Activated T-cell treated with anti-CD3 and anti-CD28 coated beads, Interleukin-2, amount 50 U/mL, for 4 hours (primary cell): ENCODE results near the gene PTPRK. TPM values are rescaled to one million over a fixed set of nuclear protein-coding genes. Genes with fewer than 3 reads are reported as not detected.

Source experiments
- ATAC-seq, 2 donors: fragments of 200-7000 bp; cut with Tn5 transposase; one replicate each; pipeline ENCODE4 v1.10.0; 2021
- DNase-seq: peaks from one replicate; pipeline ENCODE4 v3.0.0-alpha.2; 2020
- H3K27me3 Mint-ChIP-seq: one replicate; pipeline ENCODE4 v1.8.0; 2021; ENCODE audit warnings: low read depth, mixed read lengths
- H3K36me3 Mint-ChIP-seq: one replicate; pipeline ENCODE4 v1.8.0; 2022; ENCODE audit warnings: mixed read lengths; ENCODE audit not compliant: insufficient read depth
- H3K4me1 Mint-ChIP-seq: one replicate; pipeline ENCODE4 v1.8.0; 2021; ENCODE audit warnings: low read depth, mixed read lengths
- H3K4me3 Mint-ChIP-seq: one replicate; pipeline ENCODE4 v1.8.0; 2021; ENCODE audit warnings: mild to moderate bottlenecking, moderate library complexity, mixed read lengths
- H3K9me3 Mint-ChIP-seq: one replicate; pipeline ENCODE4 v1.8.0; 2021; ENCODE audit warnings: mixed read lengths
- total RNA-seq, 3 donors: library from RNA; stranded (reverse); gene quantifications; one replicate each; pipeline ENCODE4 v1.2.1, GENCODE V29; 2021

Gene PTPRK
- total RNA-seq, 3 donors from 2014 or later = 5.6 to 17.5 (median 11.6) TPM

DNA sequence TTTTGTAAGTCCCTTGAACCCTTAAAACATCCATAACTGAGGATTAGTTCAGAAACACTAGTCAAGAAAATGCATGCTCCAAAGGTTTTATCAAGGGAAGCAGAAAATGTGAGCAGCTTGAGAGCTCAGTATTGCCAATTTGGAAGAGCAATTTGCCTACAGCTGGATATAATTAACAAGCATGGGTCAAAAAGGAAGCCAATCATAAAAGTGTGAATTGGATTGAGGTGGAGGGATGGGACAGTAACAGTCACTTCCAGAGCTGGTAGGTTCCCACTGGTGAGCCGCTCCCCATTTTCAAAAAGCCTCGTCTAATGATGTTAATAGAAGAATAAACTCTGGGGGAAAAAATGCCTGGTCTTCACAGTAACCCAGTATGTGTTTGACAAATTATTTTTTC lies 5.0 kb upstream of the PTPRK start:
- no peak for ATAC-seq
- no peak for DNase-seq
- Mint-ChIP-seq H3K4me1 (peaks cover 5% of the 10 kb centered on the region), H3K36me3 (no peaks in the 10 kb centered on the region), H3K4me3 (no peak overlapping the region), H3K9me3 (no peaks in the 10 kb centered on the region), H3K27me3 (peaks cover 32% of the 10 kb centered on the region)

GRCh38 chr6:128521282-128521632 lies 858 bp upstream of the PTPRK start:
- peaks cover 17% of the 10 kb centered on the region for H3K4me1 Mint-ChIP-seq
- peak overlapping the region; percentile 91 for H3K4me3 Mint-ChIP-seq
- no peaks in the 10 kb centered on the region for H3K9me3 Mint-ChIP-seq
- ATAC-seq (no peak), DNase-seq (no peak)
- H3K36me3 Mint-ChIP-seq = no peaks in the 10 kb centered on the region
- H3K27me3 Mint-ChIP-seq = peaks cover 62% of the 10 kb centered on the region

DNA sequence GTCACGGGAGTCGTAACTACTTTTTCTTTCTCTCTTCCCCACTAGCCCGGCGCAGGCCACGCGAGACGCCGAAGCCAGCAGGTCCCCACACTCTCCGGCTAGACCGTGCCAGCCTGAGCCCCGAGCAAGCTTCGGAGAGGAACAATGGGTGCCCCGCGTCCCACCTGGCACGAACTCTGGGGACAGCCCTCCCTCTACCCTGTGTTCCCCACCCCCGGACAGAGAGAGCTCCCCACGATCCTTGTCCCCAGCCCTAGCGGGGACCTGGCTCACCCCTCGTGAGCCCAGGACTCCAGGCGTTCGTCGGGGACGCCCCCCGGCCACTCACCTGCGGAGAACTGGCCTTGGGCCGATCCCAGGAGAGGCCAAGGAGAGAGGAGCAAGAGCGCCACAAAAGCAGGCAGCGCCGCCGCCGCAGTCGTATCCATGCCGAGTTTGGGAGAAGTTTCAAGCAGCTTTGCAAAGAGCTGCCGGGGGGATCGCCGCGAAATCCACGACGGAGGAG lies 416 bp downstream of the PTPRK start:
- Mint-ChIP-seq H3K36me3 (no peaks in the 10 kb centered on the region), H3K27me3 (peaks cover 70% of the 10 kb centered on the region), H3K4me3 (peak overlapping the region; percentile 91), H3K9me3 (no peaks in the 10 kb centered on the region), H3K4me1 (peaks cover 17% of the 10 kb centered on the region)
- DNase-seq (peak; percentile 43), ATAC-seq (peak; percentile 44 to 47)

DNA sequence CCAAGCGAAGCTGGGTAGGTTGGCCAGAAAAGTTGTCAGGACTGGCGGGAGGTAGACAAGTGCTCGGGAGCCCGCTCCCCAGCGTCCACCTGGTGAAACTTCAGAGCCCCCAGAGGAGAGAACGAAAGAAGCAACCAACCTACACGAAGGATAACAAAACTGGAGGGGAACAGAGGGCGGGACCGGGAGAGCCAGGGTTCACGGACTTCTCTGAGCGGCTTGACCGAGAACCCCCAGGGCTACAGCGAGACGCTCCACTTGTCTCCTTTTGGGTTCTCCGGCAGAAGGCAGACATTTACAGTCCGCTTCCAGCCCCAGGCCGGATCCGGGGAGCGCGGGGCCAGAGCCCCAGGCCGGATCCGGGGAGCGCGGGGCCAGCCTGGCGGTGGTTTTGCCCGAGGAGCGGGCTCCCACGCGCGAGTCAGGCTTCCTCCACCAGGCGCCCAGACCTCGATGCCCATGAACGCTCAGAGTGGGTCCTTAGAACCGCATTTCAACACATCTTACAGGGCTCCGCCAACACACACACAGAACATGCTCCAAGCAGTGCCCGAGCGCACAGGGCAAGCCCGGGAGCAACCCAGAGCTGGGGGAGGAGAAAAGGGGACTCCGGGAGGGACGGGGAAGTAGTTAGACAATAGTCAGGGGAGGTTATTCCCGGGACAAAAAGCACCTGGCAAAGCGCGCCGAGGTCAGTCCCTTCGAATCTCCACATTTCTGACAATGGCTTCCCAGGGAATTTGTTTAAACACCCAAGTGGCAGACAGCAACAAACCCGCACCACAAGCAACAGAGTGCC lies 1.1 kb downstream of the PTPRK start:
- Mint-ChIP-seq H3K27me3 (peaks cover 68% of the 10 kb centered on the region), H3K4me1 (peaks cover 17% of the 10 kb centered on the region), H3K4me3 (peak overlapping the region; percentile 91), H3K36me3 (no peaks in the 10 kb centered on the region), H3K9me3 (no peaks in the 10 kb centered on the region)
- DNase-seq = peak; percentile 11
- ATAC-seq = peak; percentile 20 to 23

- Mint-ChIP-seq H3K4me3 (peak overlapping the region; percentile 91), H3K4me1 (peaks cover 17% of the 10 kb centered on the region), H3K36me3 (no peaks in the 10 kb centered on the region), H3K9me3 (no peaks in the 10 kb centered on the region), H3K27me3 (peaks cover 71% of the 10 kb centered on the region)
- DNase-seq = no peak
- no peak for ATAC-seq
Observed at GRCh38 chr6:128518434-128519131, 1.8 kb downstream of the PTPRK start.

DNA sequence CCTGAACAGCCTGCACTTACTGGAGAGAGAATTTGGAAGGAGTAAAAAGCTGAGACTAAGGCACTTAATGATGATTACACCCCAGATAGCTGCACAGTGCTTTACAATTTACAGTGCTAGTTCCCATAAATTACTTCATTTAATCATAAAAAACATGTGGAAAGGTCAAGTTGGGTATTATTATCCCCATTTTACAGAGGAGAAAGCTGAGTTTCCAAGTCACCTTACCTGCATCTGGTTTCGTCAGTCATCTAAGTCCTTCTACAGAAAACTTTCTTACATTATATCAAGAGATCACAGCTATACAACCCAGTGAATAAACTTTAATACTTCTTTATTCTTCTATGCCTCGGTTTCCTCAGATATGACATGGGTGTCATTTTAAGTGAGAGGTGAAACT lies 3.3 kb downstream of the PTPRK start:
- ATAC-seq (no peak), DNase-seq (no peak)
- peaks cover 17% of the 10 kb centered on the region for H3K4me1 Mint-ChIP-seq
- no peak overlapping the region for H3K4me3 Mint-ChIP-seq
- no peaks in the 10 kb centered on the region for H3K9me3 Mint-ChIP-seq
- peaks cover 66% of the 10 kb centered on the region for H3K27me3 Mint-ChIP-seq
- no peaks in the 10 kb centered on the region for H3K36me3 Mint-ChIP-seq

GRCh38 chr6:128516514-128516898 lies 3.9 kb downstream of the PTPRK start:
- DNase-seq (no peak), ATAC-seq (no peak)
- no peak overlapping the region for H3K4me3 Mint-ChIP-seq
- no peaks in the 10 kb centered on the region for H3K9me3 Mint-ChIP-seq
- H3K36me3 Mint-ChIP-seq = no peaks in the 10 kb centered on the region
- H3K4me1 Mint-ChIP-seq = peaks cover 17% of the 10 kb centered on the region
- H3K27me3 Mint-ChIP-seq = peaks cover 63% of the 10 kb centered on the region

DNA sequence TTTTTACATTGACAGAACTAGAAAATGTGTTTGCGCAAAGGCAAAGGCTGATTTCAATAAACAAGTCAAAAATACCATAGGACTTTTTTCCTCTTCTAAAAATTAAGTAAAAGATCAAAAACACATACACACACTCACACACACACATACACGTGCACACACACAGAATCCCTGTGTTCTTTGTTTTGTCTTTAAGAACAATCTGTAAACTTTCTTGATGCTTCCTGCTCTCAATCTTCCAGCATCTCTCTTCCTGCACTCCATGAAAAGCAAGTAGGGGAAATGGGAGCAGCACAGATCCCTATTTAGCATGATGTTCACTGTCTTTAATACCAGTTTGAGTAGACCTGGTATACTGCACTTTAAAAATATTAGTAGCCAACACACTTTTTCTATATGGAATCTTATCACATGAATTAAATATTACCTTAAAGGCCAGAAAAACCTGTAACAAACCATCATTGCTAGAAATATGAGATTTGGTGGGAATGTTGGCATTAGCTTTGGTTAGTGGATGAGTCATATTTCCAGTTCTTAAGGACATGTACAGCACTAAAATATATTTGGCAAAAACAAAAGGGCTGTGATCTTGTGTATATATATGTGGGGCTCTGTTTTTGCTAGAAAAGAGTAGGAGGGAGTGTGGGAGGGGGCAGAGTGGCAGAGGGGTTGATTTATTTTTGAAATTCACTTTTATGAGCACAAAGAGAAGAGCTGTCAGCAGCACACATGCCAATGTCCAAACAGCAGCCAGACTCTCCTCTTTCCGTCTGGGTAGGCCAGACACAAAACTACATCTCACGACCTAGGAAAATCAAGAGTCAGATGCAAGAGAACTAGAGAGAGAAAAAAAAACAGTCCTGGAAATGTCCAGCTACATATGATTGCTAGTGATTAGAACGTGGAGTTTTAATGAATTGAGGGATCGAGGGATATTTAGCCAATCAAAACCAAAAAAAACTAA lies 4.6 kb downstream of the PTPRK start:
- no peak for ATAC-seq
- Mint-ChIP-seq H3K36me3 (no peaks in the 10 kb centered on the region), H3K27me3 (peaks cover 63% of the 10 kb centered on the region), H3K4me3 (no peak overlapping the region), H3K4me1 (peaks cover 13% of the 10 kb centered on the region), H3K9me3 (no peaks in the 10 kb centered on the region)
- DNase-seq = no peak

DNA sequence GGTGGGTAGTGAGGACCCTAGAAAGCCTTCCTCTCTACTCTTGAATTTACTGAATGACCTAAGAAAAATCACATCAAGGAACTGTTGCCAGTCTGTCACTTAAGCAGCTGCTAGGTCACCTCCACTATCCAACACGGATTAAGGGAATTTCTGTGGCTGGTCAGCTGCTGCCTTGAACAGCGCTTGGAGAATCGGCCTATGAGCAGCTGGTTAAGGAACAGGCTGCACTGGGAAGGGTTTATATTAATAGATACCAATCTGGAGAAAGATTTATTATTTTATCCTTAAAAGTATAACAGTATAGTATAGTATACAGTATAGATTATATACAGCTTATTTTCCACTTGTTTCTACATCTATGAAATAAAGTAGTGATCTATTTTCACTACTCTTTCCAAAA lies 6.5 kb downstream of the PTPRK start:
- Mint-ChIP-seq H3K36me3 (no peaks in the 10 kb centered on the region), H3K9me3 (no peaks in the 10 kb centered on the region), H3K4me1 (peaks cover 5% of the 10 kb centered on the region), H3K27me3 (peaks cover 50% of the 10 kb centered on the region), H3K4me3 (no peak overlapping the region)
- no peak for ATAC-seq
- no peak for DNase-seq

GRCh38 chr6:128512296-128512695 lies 8.1 kb downstream of the PTPRK start:
- Mint-ChIP-seq H3K36me3 (no peaks in the 10 kb centered on the region), H3K4me3 (no peak overlapping the region), H3K4me1 (no peaks in the 10 kb centered on the region), H3K27me3 (peaks cover 36% of the 10 kb centered on the region), H3K9me3 (no peaks in the 10 kb centered on the region)
- no peak for ATAC-seq
- no peak for DNase-seq

DNA sequence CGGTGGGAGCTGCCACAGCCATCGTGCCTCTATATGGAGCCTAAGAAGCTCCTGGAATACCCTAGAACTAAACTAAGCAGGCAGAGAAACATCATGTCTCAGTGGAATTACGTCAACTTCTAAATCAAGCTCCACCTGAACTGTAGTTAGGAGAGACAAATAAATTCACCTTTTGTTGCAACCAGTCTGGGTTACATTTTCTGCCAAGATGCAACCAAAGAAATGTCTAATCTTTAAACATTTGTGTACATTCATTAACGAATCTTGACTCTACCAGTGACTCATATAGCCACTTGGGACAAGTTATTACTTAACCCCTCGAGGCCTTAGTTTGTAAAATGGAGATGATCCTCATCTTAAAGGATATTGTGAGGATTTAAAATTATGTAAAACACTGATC lies 8.9 kb downstream of the PTPRK start:
- no peaks in the 10 kb centered on the region for H3K36me3 Mint-ChIP-seq
- no peaks in the 10 kb centered on the region for H3K9me3 Mint-ChIP-seq
- DNase-seq (no peak), ATAC-seq (no peak)
- H3K4me3 Mint-ChIP-seq = no peak overlapping the region
- H3K27me3 Mint-ChIP-seq = peaks cover 29% of the 10 kb centered on the region
- H3K4me1 Mint-ChIP-seq = no peaks in the 10 kb centered on the region

DNA sequence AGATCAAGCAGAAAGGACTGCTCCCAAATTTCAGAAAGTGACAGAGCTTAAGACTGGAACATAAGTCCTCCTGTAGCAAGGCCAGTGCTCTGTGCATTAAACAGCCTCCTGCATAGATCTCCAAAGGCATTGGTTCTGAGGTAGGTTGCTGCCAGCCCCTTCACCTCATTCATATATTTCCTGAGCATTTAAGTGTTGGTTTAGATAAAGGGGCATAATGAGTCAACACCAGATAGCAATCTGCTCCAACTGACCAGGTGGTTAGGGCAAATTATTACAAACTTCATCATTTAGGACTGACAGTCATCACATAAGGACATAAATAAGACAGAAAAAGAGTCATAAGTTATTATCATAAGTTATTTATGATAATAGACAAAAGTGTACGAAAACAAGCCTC lies 10.7 kb downstream of the PTPRK start:
- Mint-ChIP-seq H3K36me3 (no peaks in the 10 kb centered on the region), H3K9me3 (no peaks in the 10 kb centered on the region), H3K4me1 (no peaks in the 10 kb centered on the region), H3K27me3 (peaks cover 17% of the 10 kb centered on the region), H3K4me3 (no peak overlapping the region)
- no peak for DNase-seq
- ATAC-seq = no peak

- Mint-ChIP-seq H3K9me3 (no peaks in the 10 kb centered on the region), H3K4me1 (no peaks in the 10 kb centered on the region), H3K27me3 (peaks cover 10% of the 10 kb centered on the region), H3K36me3 (no peaks in the 10 kb centered on the region), H3K4me3 (no peak overlapping the region)
- ATAC-seq (no peak), DNase-seq (no peak)
Observed at GRCh38 chr6:128508588-128509296, 11.7 kb downstream of the PTPRK start.
